Trophoblast cell (in vitro differentiated cells and primary cell): Measurements from ENCODE around the gene ACOT6.

Experiments used
- DNase-seq, 2 donors: peaks; one replicate each; pipeline ENCODE4 v3.0.0-alpha.2; 2016
- H2AFZ ChIP-seq: 2 replicates; pipeline ENCODE4 v1.6.1; 2013; ENCODE audit warnings: low read length, moderate library complexity, mild to moderate bottlenecking; ENCODE audit not compliant: insufficient read depth, poor library complexity
- H2AK5ac ChIP-seq: 2 replicates; pipeline ENCODE4 v1.6.1; 2013; ENCODE audit warnings: mild to moderate bottlenecking, low read length
- H2BK120ac ChIP-seq: 2 replicates; pipeline ENCODE4 v1.6.1; 2013; ENCODE audit warnings: low read length, mild to moderate bottlenecking, moderate library complexity; ENCODE audit not compliant: insufficient read depth, poor library complexity
- H2BK12ac ChIP-seq: 2 replicates; pipeline ENCODE4 v1.6.1; 2013; ENCODE audit warnings: mild to moderate bottlenecking, low read length, moderate library complexity
- H2BK5ac ChIP-seq: 2 replicates; pipeline ENCODE4 v1.6.1; 2013; ENCODE audit warnings: low read length, low read depth, moderate library complexity, mild to moderate bottlenecking; ENCODE audit not compliant: poor library complexity
- H3K14ac ChIP-seq: 2 replicates; pipeline ENCODE4 v1.6.1; 2013; ENCODE audit warnings: mild to moderate bottlenecking, low read length
- H3K18ac ChIP-seq: 2 replicates; pipeline ENCODE4 v1.6.1; 2013; ENCODE audit warnings: mild to moderate bottlenecking, low read length
- H3K23ac ChIP-seq: 2 replicates; pipeline ENCODE4 v1.6.1; 2013; ENCODE audit warnings: low read length
- H3K27ac ChIP-seq: 2 replicates; pipeline ENCODE4 v1.5.1; 2013; ENCODE audit warnings: low read depth, mild to moderate bottlenecking, inconsistent platforms, low read length, moderate library complexity
- H3K27me3 ChIP-seq: 2 replicates; pipeline ENCODE4 v1.6.1; 2013; ENCODE audit warnings: inconsistent platforms, mild to moderate bottlenecking, low read length, moderate library complexity; ENCODE audit not compliant: insufficient read depth
- H3K36me3 ChIP-seq, 2 experiments: 1 replicate in 1 of 2; 2 replicates in 1 of 2; pipeline ENCODE4 v1.6.1; 2013; ENCODE audit warnings: low read length in 2 of 2, mild to moderate bottlenecking in 2 of 2, moderate library complexity in 1 of 2; ENCODE audit not compliant: insufficient read depth in 2 of 2, control insufficient read depth in 1 of 2
- H3K4ac ChIP-seq: 2 replicates; pipeline ENCODE4 v1.6.1; 2013; ENCODE audit warnings: low read depth, mild to moderate bottlenecking, low read length, moderate library complexity
- H3K4me1 ChIP-seq, 2 experiments: 1 replicate in 1 of 2; 2 replicates in 1 of 2; pipeline ENCODE4 v1.6.1; 2013; ENCODE audit warnings: low read length in 2 of 2, mild to moderate bottlenecking in 2 of 2, moderate library complexity in 1 of 2; ENCODE audit not compliant: insufficient read depth in 2 of 2, control insufficient read depth in 1 of 2
- H3K4me2 ChIP-seq: 2 replicates; pipeline ENCODE4 v1.6.1; 2013; ENCODE audit warnings: inconsistent platforms, mild to moderate bottlenecking, low read length, moderate library complexity
- H3K4me3 ChIP-seq: 2 replicates; pipeline ENCODE4 v1.5.1; 2013; ENCODE audit warnings: mild to moderate bottlenecking, low read depth, low read length, inconsistent platforms
- H3K79me1 ChIP-seq: one replicate; pipeline ENCODE4 v1.6.1; 2013; ENCODE audit warnings: low read length
- H3K79me2 ChIP-seq: 2 replicates; pipeline ENCODE4 v1.6.1; 2013; ENCODE audit warnings: low read length, mild to moderate bottlenecking; ENCODE audit not compliant: control insufficient read depth, insufficient read depth, poor library complexity
- H3K9ac ChIP-seq: 2 replicates; pipeline ENCODE4 v1.6.1; 2013; ENCODE audit warnings: mild to moderate bottlenecking, low read length
- H3K9me3 ChIP-seq: 2 replicates; pipeline ENCODE4 v1.6.1; 2013; ENCODE audit warnings: low read depth, mild to moderate bottlenecking, control low read depth, inconsistent platforms, low read length; ENCODE audit not compliant: insufficient read depth
- H4K12ac ChIP-seq: 2 replicates; pipeline ENCODE4 v1.6.1; 2013; ENCODE audit warnings: low read depth, mild to moderate bottlenecking, low read length, moderate library complexity
- H4K8ac ChIP-seq: 2 replicates; pipeline ENCODE4 v1.6.1; 2013; ENCODE audit warnings: low read depth, mild to moderate bottlenecking, low read length, moderate library complexity
- H4K91ac ChIP-seq: one replicate; pipeline ENCODE4 v1.6.1; 2013; ENCODE audit warnings: low read depth, mild to moderate bottlenecking, low read length, moderate library complexity
- WGBS: extraction: QIAGEN DNeasy Blood & Tissue Kit; methylation state at CpG from one replicate; pipeline ENCODE4 v1.1.7; 2013; ENCODE audit warnings: missing lambda C conversion rate; ENCODE audit not compliant: insufficient read length, insufficient coverage; ENCODE audit errors: extremely low coverage; 5-methylcytosine and 5-hydroxymethylcytosine counted together

Gene ACOT6

DNA sequence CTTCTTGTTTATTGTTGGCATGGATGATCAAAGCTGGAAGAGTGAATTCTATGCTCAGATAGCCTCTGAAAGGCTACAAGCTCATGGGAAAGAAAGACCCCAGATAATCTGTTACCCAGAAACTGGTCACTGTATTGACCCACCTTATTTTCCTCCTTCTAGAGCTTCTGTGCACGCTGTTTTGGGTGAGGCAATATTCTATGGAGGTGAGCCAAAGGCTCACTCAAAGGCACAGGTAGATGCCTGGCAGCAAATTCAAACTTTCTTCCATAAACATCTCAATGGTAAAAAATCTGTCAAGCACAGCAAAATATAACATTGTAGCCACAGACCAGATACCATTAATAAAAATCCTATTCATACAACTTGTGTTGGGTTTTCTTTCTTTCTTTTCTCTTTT, 7.2 kb downstream of the ACOT6 start:
- H3K4me3 ChIP-seq, result no peak overlapping the region
- no peak overlapping the region for H2BK120ac ChIP-seq
- no peak overlapping the region for H3K18ac ChIP-seq
- no peak for DNase-seq
- no peaks in the 10 kb centered on the region for H3K9me3 ChIP-seq
- H3K79me1 ChIP-seq, result no peaks in the 10 kb centered on the region
- H3K4me1 ChIP-seq, result no peaks in the 10 kb centered on the region
- H3K9ac ChIP-seq, result no peak overlapping the region
- H3K23ac ChIP-seq, result no peak overlapping the region
- no peak overlapping the region for H2BK5ac ChIP-seq
- no peak overlapping the region for H4K91ac ChIP-seq
- no peak overlapping the region for H2AK5ac ChIP-seq
- H3K79me2 ChIP-seq, result no peaks in the 10 kb centered on the region
- H3K14ac ChIP-seq, result no peak overlapping the region
- WGBS, result no CpG with 5 or more reads among the region's 1 CpG
- no peak overlapping the region for H3K4ac ChIP-seq
- H3K36me3 ChIP-seq, result no peaks in the 10 kb centered on the region
- no peak overlapping the region for H3K4me2 ChIP-seq
- H3K27me3 ChIP-seq, result no peaks in the 10 kb centered on the region
- no peak overlapping the region for H2AFZ ChIP-seq
- H4K8ac ChIP-seq, result no peak overlapping the region
- no peak overlapping the region for H3K27ac ChIP-seq
- H2BK12ac ChIP-seq, result no peak overlapping the region
- no peak overlapping the region for H4K12ac ChIP-seq

DNA sequence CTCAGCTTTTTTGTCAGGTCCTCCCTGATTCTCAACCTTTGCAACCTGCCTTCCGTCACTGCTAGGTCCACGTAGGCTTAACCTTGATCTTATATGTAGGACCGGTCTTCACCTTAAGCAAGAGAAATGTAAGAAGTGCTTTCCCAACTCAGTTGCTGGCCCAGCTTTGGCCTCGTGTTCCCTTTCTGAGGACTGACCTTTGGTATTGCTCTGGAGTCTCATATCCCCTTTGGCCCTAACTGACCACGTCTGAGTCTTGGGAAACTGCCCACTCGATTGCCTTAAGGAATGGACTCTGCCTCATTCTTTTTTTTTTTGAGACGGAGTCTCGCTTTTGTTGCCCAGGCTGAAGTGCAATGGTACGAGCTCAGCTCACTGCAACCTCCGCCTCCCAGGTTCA, 8.0 kb downstream of the ACOT6 start:
- no peak for DNase-seq
- H4K12ac ChIP-seq, result no peak overlapping the region
- H3K79me2 ChIP-seq, result no peaks in the 10 kb centered on the region
- H2BK5ac ChIP-seq, result no peak overlapping the region
- no peaks in the 10 kb centered on the region for H3K9me3 ChIP-seq
- no peaks in the 10 kb centered on the region for H3K79me1 ChIP-seq
- H2BK120ac ChIP-seq, result no peak overlapping the region
- H3K23ac ChIP-seq, result no peak overlapping the region
- no peak overlapping the region for H4K91ac ChIP-seq
- H4K8ac ChIP-seq, result no peak overlapping the region
- H2BK12ac ChIP-seq, result no peak overlapping the region
- H2AK5ac ChIP-seq, result no peak overlapping the region
- no peak overlapping the region for H2AFZ ChIP-seq
- H3K27me3 ChIP-seq, result no peaks in the 10 kb centered on the region
- no peak overlapping the region for H3K4ac ChIP-seq
- no peak overlapping the region for H3K14ac ChIP-seq
- H3K4me2 ChIP-seq, result no peak overlapping the region
- no peak overlapping the region for H3K18ac ChIP-seq
- H3K36me3 ChIP-seq, result no peaks in the 10 kb centered on the region
- no peak overlapping the region for H3K9ac ChIP-seq
- no peaks in the 10 kb centered on the region for H3K4me1 ChIP-seq
- H3K27ac ChIP-seq, result no peak overlapping the region
- no CpG with 5 or more reads among the region's 10 CpGs for WGBS
- no peak overlapping the region for H3K4me3 ChIP-seq

DNA sequence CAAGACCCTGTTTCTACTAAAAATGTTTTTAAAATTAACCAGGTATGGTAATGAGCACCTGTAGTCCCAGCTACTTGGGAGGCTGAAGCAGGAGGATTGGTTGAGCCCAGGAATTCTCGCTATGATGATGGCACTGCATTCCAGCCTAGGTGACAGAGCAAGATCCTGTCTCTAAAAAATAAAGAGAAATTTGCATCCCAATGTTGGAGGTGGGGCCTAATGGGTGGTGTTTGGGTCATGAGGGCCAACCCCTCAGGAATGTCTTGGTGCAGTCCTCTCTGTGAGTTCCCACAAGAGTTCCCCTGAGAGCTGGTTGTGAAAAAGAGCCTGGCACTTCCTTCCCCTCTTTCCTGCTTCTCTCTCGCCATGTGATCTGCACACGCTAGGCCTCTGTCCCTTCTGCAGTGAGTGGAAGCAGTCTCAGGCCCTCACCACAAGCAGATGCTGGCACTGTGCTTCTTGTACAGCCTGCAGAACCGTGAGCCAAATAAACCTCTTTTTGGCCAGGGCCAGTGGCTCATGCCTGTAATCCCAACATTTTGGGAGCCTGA, 11.3 kb downstream of the ACOT6 start:
- no peak overlapping the region for H2AFZ ChIP-seq
- H3K4me2 ChIP-seq, result no peak overlapping the region
- H3K4ac ChIP-seq, result no peak overlapping the region
- no peak overlapping the region for H3K4me3 ChIP-seq
- no CpG with 5 or more reads among the region's 4 CpGs for WGBS
- no peak overlapping the region for H4K12ac ChIP-seq
- no peak overlapping the region for H3K23ac ChIP-seq
- H3K14ac ChIP-seq, result no peak overlapping the region
- H3K9ac ChIP-seq, result no peak overlapping the region
- no peak overlapping the region for H2BK120ac ChIP-seq
- H3K27me3 ChIP-seq, result no peaks in the 10 kb centered on the region
- no peaks in the 10 kb centered on the region for H3K79me2 ChIP-seq
- no peak overlapping the region for H3K18ac ChIP-seq
- no peaks in the 10 kb centered on the region for H3K36me3 ChIP-seq
- no peaks in the 10 kb centered on the region for H3K4me1 ChIP-seq
- H2BK12ac ChIP-seq, result no peak overlapping the region
- H3K79me1 ChIP-seq, result no peaks in the 10 kb centered on the region
- no peak overlapping the region for H4K8ac ChIP-seq
- no peak overlapping the region for H2BK5ac ChIP-seq
- peak in 1 of 2 donors; percentile 44 for DNase-seq
- H2AK5ac ChIP-seq, result no peak overlapping the region
- no peak overlapping the region for H3K27ac ChIP-seq
- no peak overlapping the region for H4K91ac ChIP-seq
- no peaks in the 10 kb centered on the region for H3K9me3 ChIP-seq

DNA sequence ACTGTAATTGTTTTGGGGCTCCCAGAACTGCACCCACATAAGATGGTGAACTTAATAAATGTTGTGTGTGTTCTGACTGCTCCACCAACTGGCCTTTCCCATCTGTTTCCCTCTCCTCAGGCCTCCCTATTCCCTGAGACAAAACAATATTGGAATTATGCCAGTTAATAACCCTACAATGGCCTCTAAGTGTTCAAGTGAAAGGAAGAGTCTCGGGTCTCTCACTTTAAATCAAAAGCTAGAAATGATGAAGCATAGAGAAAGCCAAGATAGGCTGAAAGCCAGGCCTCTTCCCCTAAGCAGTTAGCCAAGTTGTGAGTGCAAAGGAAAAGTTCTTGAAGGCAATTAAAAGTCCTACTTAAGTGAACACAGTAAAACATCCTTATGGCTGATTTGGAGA, 13.4 kb downstream of the ACOT6 start:
- Histone ChIP-seq H3K27me3 (no peaks in the 10 kb centered on the region), H3K4me3 (no peak overlapping the region), H3K4me2 (no peak overlapping the region), H3K79me2 (no peaks in the 10 kb centered on the region), H3K4me1 (peaks cover 3 to 5% of the 10 kb centered on the region in 2 experiments), H3K18ac (no peak overlapping the region), H3K36me3 (no peaks in the 10 kb centered on the region), H4K91ac (no peak overlapping the region), H4K12ac (no peak overlapping the region), H2BK12ac (no peak overlapping the region), H3K27ac (no peak overlapping the region), H3K4ac (no peak overlapping the region), H4K8ac (no peak overlapping the region), H3K9me3 (no peaks in the 10 kb centered on the region), H2BK120ac (no peak overlapping the region), H3K14ac (no peak overlapping the region), H2AFZ (no peak overlapping the region), H3K9ac (no peak overlapping the region), H2BK5ac (no peak overlapping the region), H3K23ac (no peak overlapping the region), H3K79me1 (peaks cover 2% of the 10 kb centered on the region), H2AK5ac (no peak overlapping the region)
- no peak for DNase-seq
- no CpG with 5 or more reads among the region's 1 CpG for whole genome bisulfite sequencing
